RCC 7860 (cell line): ENCODE measurements around the gene SLC7A8.

Experiments used
- DNase-seq: peaks from one replicate; pipeline ENCODE4 v3.0.0-alpha.2; 2015; ENCODE audit warnings: low spot score
- FAIRE-seq: peaks from 2 replicates; lab custom pipeline; 2012; peaks lifted over from hg19 to GRCh38; lab: Jason Lieb, UNC

Gene SLC7A8

GRCh38 chr14:23136566-23137133 lies 46.8 kb downstream of the SLC7A8 start:
- FAIRE-seq (no peak), DNase-seq (no peak)

DNA sequence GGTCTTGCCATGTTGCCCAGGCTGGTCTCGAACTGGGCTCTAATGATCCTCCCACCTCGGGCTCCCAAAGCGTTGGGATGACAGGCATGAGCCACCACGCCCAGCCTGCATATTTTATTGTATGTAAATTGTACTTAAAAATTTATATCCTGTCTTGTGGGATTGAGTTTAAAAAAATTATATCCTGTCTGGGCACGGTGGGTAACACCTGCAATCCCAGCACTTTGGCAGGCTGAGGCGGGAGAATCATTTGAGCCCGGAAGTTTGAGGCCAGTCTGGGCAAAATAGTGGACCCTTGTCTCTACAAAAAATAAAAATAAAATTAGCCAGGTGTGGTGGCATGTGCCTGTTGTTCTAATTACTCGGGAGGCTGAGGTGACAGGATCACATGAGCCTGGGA lies 50.5 kb downstream of the SLC7A8 start:
- no peak for DNase-seq
- no peak for FAIRE-seq

- no peak for FAIRE-seq
- DNase-seq = no peak
Measured at GRCh38 chr14:23131482-23131881, 52.0 kb downstream of the SLC7A8 start.

DNA sequence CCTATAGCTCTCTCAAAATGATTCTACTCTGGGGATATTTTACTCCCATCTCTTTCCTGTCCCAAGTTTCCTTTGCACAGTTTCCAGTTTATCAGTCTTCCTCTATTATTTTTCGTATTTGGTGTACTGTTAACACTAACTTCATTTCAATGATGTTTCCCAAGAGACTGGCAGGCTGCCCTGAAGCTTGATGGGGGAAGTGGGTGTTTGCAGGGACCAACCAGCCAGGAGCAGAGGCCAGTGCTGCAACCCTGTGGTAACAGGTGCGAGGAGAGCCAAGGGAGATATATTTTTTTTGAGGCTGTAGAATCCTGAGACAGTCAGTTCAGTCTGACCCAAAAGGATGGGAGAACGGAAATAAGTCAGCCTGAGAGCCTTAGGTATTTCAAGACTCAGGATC lies 52.6 kb downstream of the SLC7A8 start:
- FAIRE-seq (no peak), DNase-seq (no peak)

GRCh38 chr14:23129759-23130316 lies 53.6 kb downstream of the SLC7A8 start:
- DNase-seq (no peak), FAIRE-seq (no peak)

- DNase-seq (no peak), FAIRE-seq (no peak)
Measured at GRCh38 chr14:23128969-23129758, 54.3 kb downstream of the SLC7A8 start.

DNA sequence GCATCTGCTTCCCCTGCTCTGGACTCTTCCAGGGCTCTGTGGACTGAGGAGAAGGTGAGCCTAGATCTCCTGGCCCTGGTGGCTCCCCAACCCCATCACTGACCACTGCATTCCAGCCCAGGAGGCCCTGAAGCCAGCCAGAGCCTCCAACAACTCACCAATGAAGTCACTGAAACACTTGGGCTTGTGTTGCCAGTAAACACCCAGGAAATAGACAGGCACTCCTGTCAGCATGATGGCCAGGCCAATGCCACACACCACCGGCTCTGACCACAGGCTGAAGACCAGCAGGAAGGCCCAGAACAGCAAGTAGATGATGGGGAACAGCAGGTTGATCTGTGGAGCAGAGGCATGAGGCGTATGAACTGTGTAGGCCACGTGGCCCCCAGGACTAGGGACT lies 55.6 kb downstream of the SLC7A8 start:
- FAIRE-seq = no peak

GRCh38 chr14:23126548-23127278 lies 56.7 kb downstream of the SLC7A8 start:
- FAIRE-seq = no peak

More for the DNA sequence above, 55.6 kb downstream of the SLC7A8 start:
- DNase-seq = no peak

GRCh38 chr14:23125933-23126524 lies 57.4 kb downstream of the SLC7A8 start:
- no peak for DNase-seq
- no peak for FAIRE-seq

More at GRCh38 chr14:23126548-23127278, 56.7 kb downstream of the SLC7A8 start:
- DNase-seq = no peak

DNA sequence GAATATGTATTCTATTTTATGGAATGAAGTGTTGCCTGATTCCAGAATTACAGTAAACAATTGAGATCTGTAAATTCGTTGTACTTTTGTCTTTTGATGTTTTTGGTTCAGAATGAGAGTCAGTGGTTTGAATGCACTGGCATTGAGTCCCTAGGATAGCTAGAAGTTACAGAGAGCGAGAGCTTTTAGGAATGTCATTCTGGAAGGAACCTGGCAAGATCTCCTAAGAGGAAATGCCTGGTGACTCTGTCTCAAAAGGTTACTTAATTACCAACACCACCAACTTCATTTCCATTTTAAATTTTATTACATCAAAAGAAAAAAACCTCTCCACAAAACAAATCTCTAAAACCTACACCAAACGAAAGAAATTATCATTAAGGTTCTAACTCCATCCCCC lies 58.4 kb downstream of the SLC7A8 start:
- no peak for FAIRE-seq
- DNase-seq = no peak

- FAIRE-seq (no peak), DNase-seq (no peak)
Measured at GRCh38 chr14:23124337-23124954, 59.0 kb downstream of the SLC7A8 start.

- FAIRE-seq (no peak), DNase-seq (no peak)
Measured at GRCh38 chr14:23123419-23123818, 60.0 kb downstream of the SLC7A8 start.

DNA sequence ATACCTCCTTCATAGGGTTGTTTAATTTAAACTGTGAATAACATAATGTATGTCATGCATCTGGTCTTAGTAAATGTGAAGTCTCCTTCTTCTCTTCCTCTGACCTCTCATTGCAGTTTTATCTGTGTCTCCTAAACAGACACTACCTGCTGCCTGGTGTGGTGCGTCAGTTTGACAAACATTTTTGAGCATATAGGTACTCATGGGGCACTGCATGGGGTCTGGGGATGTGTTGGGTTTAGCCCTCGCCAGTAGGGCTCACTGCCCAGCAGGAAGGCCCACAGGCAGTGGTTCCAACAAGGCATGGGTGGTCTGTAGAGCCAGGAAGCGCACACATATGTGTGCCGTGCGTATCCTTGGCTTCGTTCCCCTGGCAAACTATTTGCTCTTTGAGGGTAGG lies 61.4 kb downstream of the SLC7A8 start:
- DNase-seq (no peak), FAIRE-seq (no peak)

GRCh38 chr14:23121361-23121771 lies 62.1 kb downstream of the SLC7A8 start:
- no peak for FAIRE-seq
- DNase-seq = peak; percentile 68

GRCh38 chr14:23120541-23121251 lies 62.8 kb downstream of the SLC7A8 start:
- peak; percentile 64 for DNase-seq
- FAIRE-seq = no peak

GRCh38 chr14:23119363-23120327 lies 63.8 kb downstream of the SLC7A8 start:
- no peak for FAIRE-seq
- DNase-seq = no peak

DNA sequence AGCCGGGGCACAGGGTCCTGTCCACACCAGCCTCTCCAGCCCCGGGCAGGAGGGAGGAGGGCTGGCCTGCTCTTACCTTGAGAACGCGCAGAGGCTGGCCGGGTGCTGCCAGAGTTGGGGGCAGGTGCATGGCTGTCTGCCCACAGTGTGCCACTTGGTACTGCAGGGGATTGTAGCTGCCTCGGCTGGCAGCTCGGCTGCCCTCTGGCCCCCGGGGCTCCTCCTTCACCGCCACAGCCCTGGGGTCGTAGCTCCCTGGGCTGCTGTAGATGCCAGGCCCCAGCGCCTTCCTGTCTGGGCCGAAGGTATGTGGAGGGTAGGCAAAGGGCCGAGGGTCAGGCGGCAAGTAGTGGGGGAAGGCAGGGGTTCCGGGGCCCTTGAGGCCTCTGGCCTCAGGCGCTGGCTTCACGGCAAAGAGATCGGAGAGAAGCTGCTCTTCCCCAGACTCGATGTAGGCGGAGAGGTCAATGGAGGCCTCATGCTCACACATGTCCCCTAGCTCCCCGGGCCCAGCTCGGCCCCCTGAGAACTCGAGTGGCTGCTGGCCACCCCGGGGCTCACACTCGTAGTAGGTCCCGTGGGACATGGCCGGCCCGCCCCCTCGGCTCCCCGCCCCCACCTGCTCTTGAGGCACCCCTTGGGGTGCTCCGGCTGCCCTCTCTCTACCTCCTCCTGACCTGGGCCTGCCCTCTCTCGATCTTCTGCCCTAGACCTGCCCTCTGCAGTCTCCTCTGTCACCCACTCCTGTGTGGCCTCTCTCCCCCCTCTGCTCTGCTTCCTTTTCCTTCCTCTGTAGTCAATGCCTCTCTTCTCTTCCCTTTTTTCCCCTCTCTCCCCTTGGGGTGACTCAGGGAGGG lies 64.7 kb downstream of the SLC7A8 start, which contains the start of gene CEBPE:
TSS of gene CEBPE (minus strand) at position 750 of the 857 bp plus-strand sequence. CDS start at position 586, 164 bp downstream.
- DNase-seq = no peak
- FAIRE-seq = no peak
